IMR-90 (cell line): ENCODE measurements around the gene SCARF1. TPM values are rescaled to one million over a fixed set of nuclear protein-coding genes. Genes with fewer than 3 reads are reported as not detected.

ENCODE experiments used
- MXI1 ChIP-seq: IDR thresholded peaks from 2 replicates; pipeline ENCODE4 v1.6.1; 2012; ENCODE audit warnings: low read depth, mild to moderate bottlenecking, low read length, moderate library complexity, borderline replicate concordance
- POLR2A ChIP-seq: IDR thresholded peaks from 2 replicates; pipeline ENCODE4 v1.6.1; 2012; ENCODE audit warnings: mild to moderate bottlenecking, low read depth, low read length
- RCOR1 ChIP-seq: IDR thresholded peaks from 2 replicates; pipeline ENCODE4 v1.6.1; 2012; ENCODE audit warnings: mild to moderate bottlenecking, low read length, improper control_type of control experiment; ENCODE audit not compliant: insufficient replicate concordance
- SMC3 ChIP-seq: fragments of 150-350 bp; IDR thresholded peaks from 2 replicates; pipeline ENCODE4 v1.6.1; 2016; ENCODE audit warnings: low read depth, mild to moderate bottlenecking, antibody characterized with exemption, low read length, moderate library complexity
- polyA plus RNA-seq, 3 experiments: library from polyadenylated mRNA; depleted of rRNA; stranded (reverse); fragments of >200 nt; gene quantifications; 2 replicates each; pipeline ENCODE4 v1.2.3, GENCODE V29; 2012; ENCODE audit warnings: low replicate concordance in 1 of 3
- total RNA-seq: library from RNA; depleted of rRNA; stranded (reverse); fragments of >200 nt; gene quantifications from 2 replicates; pipeline ENCODE4 v1.2.3, GENCODE V29; 2012

Gene SCARF1
- total and polyA plus RNA-seq, 2 of the 4 experiments (the other 2 are of a cell fraction) = 0.18 to 0.43 TPM

GRCh38 chr17:1648963-1649843 lies 3.7 kb upstream of the SCARF1 start (continued):
- peak; percentile 57 for TF ChIP-seq RCOR1
- TF ChIP-seq MXI1 = peak; percentile 77
- TF ChIP-seq SMC3 = no peak; the same call in 1 of the 2 replicates
- TF ChIP-seq POLR2A = peak; percentile 57
